H1 (cell line): ENCODE measurements around the gene ABCB10. TPM values are rescaled to one million over a fixed set of nuclear protein-coding genes. Genes with fewer than 3 reads are reported as not detected.

Source experiments
- CTCF ChIA-PET: fragments of 300-600 bp; sonication (Branson Sonifier 250); formaldehyde crosslinking; loops from one replicate; lab custom pipeline; 2021; ENCODE audit not compliant: partially characterized antibody; lab: Charles Lee
- POLR2A ChIA-PET: fragments of 300-600 bp; sonication (Branson Sonifier 250); formaldehyde crosslinking; loops from one replicate; lab custom pipeline; 2021; ENCODE audit warnings: inconsistent platforms; ENCODE audit not compliant: partially characterized antibody; lab: Charles Lee
- DNase-seq, 2 experiments: peaks; one replicate each; pipeline versions ENCODE4 v3.0.0 to v3.0.0-alpha.2; 2010 to 2022; ENCODE audit warnings: low spot score in 2 of 2, low read depth in 1 of 2, mixed read lengths in 1 of 2
- FAIRE-seq: peaks from 2 replicates; lab custom pipeline; 2011; peaks lifted over from hg19 to GRCh38; lab: Jason Lieb, UNC
- H2AFZ ChIP-seq: 2 replicates; pipeline ENCODE4 v1.8.1; 2012; ENCODE audit warnings: low read length, inconsistent platforms
- H2AK5ac ChIP-seq: 2 replicates; pipeline ENCODE4 v1.6.1; 2013; ENCODE audit warnings: low read depth, low read length
- H2BK120ac ChIP-seq: replicated peaks from 2 replicates; pipeline ENCODE3; 2013; ENCODE audit warnings: low read depth, low read length, inconsistent platforms
- H2BK12ac ChIP-seq: 2 replicates; pipeline ENCODE4 v1.6.1; 2013; ENCODE audit warnings: low read depth, low read length
- H2BK15ac ChIP-seq: 2 replicates; pipeline ENCODE4 v1.6.1; 2013; ENCODE audit warnings: low read length
- H2BK20ac ChIP-seq: 2 replicates; pipeline ENCODE4 v1.6.1; 2013; ENCODE audit warnings: low read length
- H2BK5ac ChIP-seq: 2 replicates; pipeline ENCODE4 v1.6.1; 2013; ENCODE audit warnings: low read depth, low read length
- H3K14ac ChIP-seq: 2 replicates; pipeline ENCODE4 v1.6.1; 2013; ENCODE audit warnings: inconsistent platforms; ENCODE audit not compliant: insufficient read length
- H3K18ac ChIP-seq: 2 replicates; pipeline ENCODE4 v1.6.1; 2013; ENCODE audit warnings: low read length; ENCODE audit errors: extremely low read depth
- H3K23ac ChIP-seq: 2 replicates; pipeline ENCODE4 v1.6.1; 2013; ENCODE audit warnings: inconsistent platforms; ENCODE audit not compliant: insufficient read length
- H3K23me2 ChIP-seq: 2 replicates; pipeline ENCODE4 v1.6.1; 2013; ENCODE audit warnings: low read depth, low read length
- H3K27ac ChIP-seq: 2 replicates; pipeline ENCODE4 v1.6.1; 2011; ENCODE audit warnings: low read depth, low read length, inconsistent platforms
- H3K27me3 ChIP-seq, 4 experiments: replicated peaks in 1 of 4; 1 replicate in 1 of 4; 2 replicates in 3 of 4; pipeline versions ENCODE4 v1.6.1 to v1.8.1; 2011 to 2013; ENCODE audit warnings: low read length in 3 of 4, mild to moderate bottlenecking in 3 of 4, inconsistent platforms in 2 of 4, mixed read lengths in 2 of 4, moderate library complexity in 1 of 4; ENCODE audit not compliant: control insufficient read depth in 3 of 4, insufficient read depth in 3 of 4; ENCODE audit errors: extremely low read depth in 1 of 4
- H3K36me3 ChIP-seq, 4 experiments: 2 replicates each; pipeline versions ENCODE4 v1.6.1 to v1.8.1; 2011 to 2013; ENCODE audit warnings: mild to moderate bottlenecking in 4 of 4, low read length in 3 of 4, moderate library complexity in 2 of 4, control low read depth in 1 of 4, inconsistent platforms in 1 of 4; ENCODE audit not compliant: insufficient read depth in 4 of 4, control insufficient read depth in 2 of 4
- H3K4ac ChIP-seq: replicated peaks from 2 replicates; pipeline ENCODE3; 2013; ENCODE audit warnings: low read length, low read depth, mixed read lengths, inconsistent platforms; ENCODE audit not compliant: insufficient read length
- H3K4me1 ChIP-seq, 4 experiments: replicated peaks in 1 of 4; 1 replicate in 1 of 4; 2 replicates in 3 of 4; pipeline versions ENCODE4 v1.6.1 to v1.8.1; 2011 to 2013; ENCODE audit warnings: low read length in 3 of 4, inconsistent platforms in 2 of 4, mixed read lengths in 1 of 4; ENCODE audit not compliant: insufficient read depth in 4 of 4, control insufficient read depth in 3 of 4
- H3K4me2 ChIP-seq, 2 experiments: 2 replicates each; pipeline versions ENCODE4 v1.6.1 to v1.8.1; 2011 to 2013; ENCODE audit warnings: low read depth in 2 of 2, low read length in 2 of 2, control low read depth in 1 of 2, inconsistent platforms in 1 of 2, mild to moderate bottlenecking in 1 of 2; ENCODE audit not compliant: insufficient read depth in 1 of 2
- H3K4me3 ChIP-seq, 4 experiments: fragments of 200-600, 300-600 bp in 1 of 4; sonication (generic), shearing (Covaris generic), sonication (Bioruptor Twin) in 1 of 4; 2 replicates each; pipeline versions ENCODE4 v1.5.1 to v1.8.1; 2011 to 2016; ENCODE audit warnings: low read length in 4 of 4, low read depth in 3 of 4, control low read depth in 2 of 4, inconsistent platforms in 2 of 4, mild to moderate bottlenecking in 2 of 4, mixed read lengths in 1 of 4, moderate library complexity in 1 of 4; ENCODE audit not compliant: insufficient read depth in 2 of 4; ENCODE audit errors: extremely low read depth in 1 of 4
- H3K56ac ChIP-seq: replicated peaks from 2 replicates; pipeline ENCODE3; 2013; ENCODE audit warnings: low read depth, mild to moderate bottlenecking, mixed read lengths, low read length, inconsistent platforms; ENCODE audit not compliant: insufficient read length
- H3K79me1 ChIP-seq: 2 replicates; pipeline ENCODE4 v1.6.1; 2013; ENCODE audit warnings: low read depth, low read length, control low read depth
- H3K79me2 ChIP-seq, 2 experiments: 2 replicates each; pipeline versions ENCODE4 v1.6.1 to v1.8.1; 2012 to 2013; ENCODE audit warnings: low read length in 2 of 2, mild to moderate bottlenecking in 2 of 2, inconsistent platforms in 1 of 2; ENCODE audit not compliant: insufficient read depth in 2 of 2, control insufficient read depth in 1 of 2
- H3K9ac ChIP-seq, 4 experiments: replicated peaks in 1 of 4; 1 replicate in 1 of 4; 2 replicates in 3 of 4; pipeline versions ENCODE4 v1.6.1 to v1.8.1; 2011 to 2013; ENCODE audit warnings: low read depth in 3 of 4, low read length in 3 of 4, control low read depth in 2 of 4, mild to moderate bottlenecking in 2 of 4, moderate library complexity in 2 of 4, inconsistent platforms in 1 of 4; ENCODE audit errors: extremely low read depth in 1 of 4
- H3K9me3 ChIP-seq, 2 experiments: 2 replicates each; pipeline versions ENCODE4 v1.6.1 to v1.8.1; 2012 to 2013; ENCODE audit warnings: mild to moderate bottlenecking in 2 of 2, moderate library complexity in 2 of 2, control low read depth in 1 of 2, inconsistent platforms in 1 of 2, low read depth in 1 of 2, low read length in 1 of 2, mixed read lengths in 1 of 2; ENCODE audit not compliant: insufficient read depth in 2 of 2
- H4K20me1 ChIP-seq, 2 experiments: replicated peaks in 1 of 2; 2 replicates each; pipeline versions ENCODE3 to v1.8.1; 2011 to 2013; ENCODE audit warnings: inconsistent platforms in 2 of 2, low read length in 2 of 2, mild to moderate bottlenecking in 1 of 2; ENCODE audit not compliant: insufficient read depth in 2 of 2, control insufficient read depth in 1 of 2
- H4K5ac ChIP-seq: 2 replicates; pipeline ENCODE4 v1.6.1; 2013; ENCODE audit warnings: low read length, low read depth, mixed read lengths, inconsistent platforms; ENCODE audit not compliant: insufficient read length
- H4K8ac ChIP-seq: 2 replicates; pipeline ENCODE4 v1.8.0; 2013; ENCODE audit warnings: mild to moderate bottlenecking, moderate library complexity, low read length, inconsistent platforms; ENCODE audit not compliant: insufficient read depth; ENCODE audit errors: extremely low read depth
- H4K91ac ChIP-seq: replicated peaks from 2 replicates; pipeline ENCODE3; 2013; ENCODE audit warnings: low read length, mixed read lengths, inconsistent platforms; ENCODE audit not compliant: insufficient read length
- GTF2F1 ChIP-seq: IDR thresholded peaks from 2 replicates; pipeline ENCODE4 v1.6.1; 2012; ENCODE audit warnings: low read depth, low read length, improper control_type of control experiment, borderline replicate concordance
- NRF1 ChIP-seq: IDR thresholded peaks from 2 replicates; pipeline ENCODE4 v1.6.1; 2011; ENCODE audit warnings: mild to moderate bottlenecking, low read depth, low read length, improper control_type of control experiment
- RNF2 ChIP-seq: fragments of 200-900, 300-1000 bp; sonication (generic); IDR thresholded peaks from 2 replicates; pipeline ENCODE4 v1.7.1; 2016; ENCODE audit warnings: borderline replicate concordance, low read depth, mild to moderate bottlenecking, antibody characterized with exemption, low read length; ENCODE audit not compliant: poor library complexity, severe bottlenecking; ENCODE audit errors: missing control alignments
- SUZ12 ChIP-seq: fragments of 200-600 bp; sonication (generic); IDR thresholded peaks from 2 replicates; pipeline ENCODE4 v1.6.1; 2012; ENCODE audit warnings: mild to moderate bottlenecking, inconsistent platforms, low read length, moderate library complexity, mixed read lengths
- WGBS, 2 experiments: shearing (Covaris generic) in 1 of 2; methylation state at CpG; one replicate each; pipeline versions ENCODE4 v1.1.6 to v1.1.7; 2013 to 2015; ENCODE audit warnings: low lambda C conversion rate in 2 of 2, mixed read lengths in 2 of 2, inconsistent platforms in 1 of 2, low coverage in 1 of 2, missing lambda C conversion rate in 1 of 2; ENCODE audit not compliant: insufficient replicate concordance in 2 of 2, insufficient coverage in 1 of 2, insufficient read length in 1 of 2; ENCODE audit errors: extremely low coverage in 1 of 2, missing lambda C conversion rate in 1 of 2; 5-methylcytosine and 5-hydroxymethylcytosine counted together
- polyA plus RNA-seq, 7 experiments: library from polyadenylated mRNA; depleted of rRNA in 3 of 7; stranded (reverse) in 5 of 7; unstranded in 2 of 7; fragments of >200 nt in 5 of 7; fragments of 200-250 nt in 2 of 7; gene quantifications; 1 replicate in 5 of 7; 2 replicates in 1 of 7; 4 replicates in 1 of 7; pipeline versions ENCODE4 v1.2.1 to v1.2.3, GENCODE V29; 2011 to 2013; ENCODE audit warnings: missing spikeins in 2 of 7, mixed read lengths in 2 of 7
- total RNA-seq: library from RNA; stranded (reverse); fragmentation: NEBNext Ultra II Directional; extraction: Animal tissue kit (Norgen Biotek cat#: 25700); gene quantifications from 2 replicates; pipeline ENCODE4 v1.2.1, GENCODE V29; 2021

Gene ABCB10
- total and polyA plus RNA-seq, 2 of the 8 experiments (the other 6 are each of a cell fraction or from before 2014, with no cell fraction given) = 3.6 to 11.9 TPM

DNA sequence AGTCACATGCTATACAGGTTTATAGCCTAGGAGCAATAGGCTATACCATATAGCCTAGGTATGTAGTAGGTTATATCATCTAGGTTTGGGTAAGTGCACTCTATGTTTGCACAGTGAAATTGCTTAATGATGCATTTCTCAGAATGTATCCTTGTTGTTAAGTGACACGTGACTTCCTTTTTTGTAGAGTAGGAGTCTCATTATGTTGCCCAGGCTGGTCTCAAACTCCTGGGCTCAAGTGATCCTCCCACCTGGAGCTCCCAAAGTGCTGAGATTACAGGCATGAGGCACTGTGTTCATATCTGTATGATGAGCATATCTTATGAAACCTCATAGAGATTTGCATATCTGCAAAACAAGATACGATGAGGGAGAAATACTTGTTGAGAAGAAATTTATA is 13.8 kb upstream of the ABCB10 start:
- no peak overlapping the region for H2BK20ac ChIP-seq
- no peak overlapping the region for H3K4me3 ChIP-seq
- H3K79me1 ChIP-seq = no peaks in the 10 kb centered on the region
- H3K4ac ChIP-seq = no peak overlapping the region
- H4K8ac ChIP-seq = no peak overlapping the region
- no peak overlapping the region for H4K91ac ChIP-seq
- no peak overlapping the region for H2BK12ac ChIP-seq
- no peak overlapping the region for H3K18ac ChIP-seq
- H3K27me3 ChIP-seq = no peaks in the 10 kb centered on the region
- H2AK5ac ChIP-seq = no peak overlapping the region
- no peak overlapping the region for H3K4me2 ChIP-seq
- 85% methylated on average over 2 of the region's 2 CpGs; no CpG with 5 or more reads in 1 of the 2 experiments for WGBS, 2 experiments
- no peak overlapping the region for H3K9ac ChIP-seq
- TF ChIP-seq NRF1 (no peak), RNF2 (no peak), GTF2F1 (no peak), SUZ12 (no peak)
- ChIA-PET POLR2A (no interaction called here), CTCF (interaction anchor here (0.6 kb wide), 1 partner anchor 19 kb away, joined by 3 read pairs; no protein-coding TSS in a partner anchor)
- H3K23ac ChIP-seq = no peak overlapping the region
- H3K27ac ChIP-seq = no peak overlapping the region
- no peaks in the 10 kb centered on the region for H3K23me2 ChIP-seq
- no peak overlapping the region for H3K56ac ChIP-seq
- FAIRE-seq (no peak), DNase-seq (no peak)
- no peak overlapping the region for H3K14ac ChIP-seq
- H2BK5ac ChIP-seq = no peak overlapping the region
- H2BK15ac ChIP-seq = no peak overlapping the region
- H3K79me2 ChIP-seq = no peaks in the 10 kb centered on the region
- no peak overlapping the region for H4K5ac ChIP-seq
- no peaks in the 10 kb centered on the region for H3K36me3 ChIP-seq
- no peaks in the 10 kb centered on the region for H3K9me3 ChIP-seq
- H2BK120ac ChIP-seq = no peak overlapping the region
- H2AFZ ChIP-seq = no peak overlapping the region
- H4K20me1 ChIP-seq = no peaks in the 10 kb centered on the region
- H3K4me1 ChIP-seq = no peaks in the 10 kb centered on the region
